Mucosa of descending colon (tissue), 3 donors: ENCODE results near the gene OR51G2. TPM values are rescaled to one million over a fixed set of nuclear protein-coding genes. Genes with fewer than 3 reads are reported as not detected.

ENCODE experiments used
- ATAC-seq: fragments of 200-7000 bp; cut with Tn5 transposase; one replicate; pipeline ENCODE4 v1.9.1; 2020; ENCODE audit warnings: mild to moderate bottlenecking, moderate library complexity
- DNase-seq, 3 donors: peaks; one replicate each; pipeline ENCODE4 v3.0.0-alpha.2; 2020
- H3K36me3 ChIP-seq: fragments of 200-600 bp; one replicate; pipeline ENCODE4 v1.8.0; 2021; ENCODE audit warnings: low read depth, mild to moderate bottlenecking
- H3K4me1 ChIP-seq: fragments of 200-600 bp; one replicate; pipeline ENCODE4 v1.8.0; 2021; ENCODE audit warnings: low read depth, mild to moderate bottlenecking
- H3K4me3 ChIP-seq: fragments of 200-600 bp; one replicate; pipeline ENCODE4 v1.8.0; 2021; ENCODE audit warnings: mild to moderate bottlenecking
- H3K9me3 ChIP-seq: fragments of 200-600 bp; one replicate; pipeline ENCODE4 v1.8.0; 2021; ENCODE audit warnings: mild to moderate bottlenecking
- intact Hi-C, 2 donors: fragments of 100-400 bp; cut with DNase I in 1 of 2; cut with micrococcal nuclease in 1 of 2; formaldehyde crosslinking; loops; one replicate each; pipeline versions ENCODE4 v1.11.0 to v1.11.1; 2022; cut with DNase I, micrococcal nuclease
- total RNA-seq, 3 donors: library from RNA; stranded (reverse); fragmentation: NEBNext Ultra II Directional in 2 of 3; extraction: Animal tissue kit (Norgen Biotek cat#: 25700) in 2 of 3; gene quantifications; one replicate each; pipeline versions ENCODE4 v1.2.1 to v1.2.4, GENCODE V29; 2021 to 2023
- TF ChIP-seq, protein P1 (sequence below): fragments of 200-600 bp; IDR thresholded peaks from one replicate; pipeline ENCODE4 v1.8.0; 2022; ENCODE audit warnings: antibody characterized with exemption, mild to moderate bottlenecking
- donor health status: DM: no; HTN: no; CAD: no; lungs with moderate emphysema.
- donor health status: DM: no; HTN: no; CAD: no.
- donor health status: DM: no; HTN: yes; CAD: no.

Gene OR51G2
- total RNA-seq, 3 donors from 2014 or later = not detected

- ATAC-seq (no peak), DNase-seq (no peak)
- Histone ChIP-seq H3K9me3 (no peaks in the 10 kb centered on the region), H3K4me1 (no peaks in the 10 kb centered on the region), H3K4me3 (no peak overlapping the region), H3K36me3 (no peaks in the 10 kb centered on the region)
- intact Hi-C loops = no loop called here
- TF ChIP-seq, protein P1, sequence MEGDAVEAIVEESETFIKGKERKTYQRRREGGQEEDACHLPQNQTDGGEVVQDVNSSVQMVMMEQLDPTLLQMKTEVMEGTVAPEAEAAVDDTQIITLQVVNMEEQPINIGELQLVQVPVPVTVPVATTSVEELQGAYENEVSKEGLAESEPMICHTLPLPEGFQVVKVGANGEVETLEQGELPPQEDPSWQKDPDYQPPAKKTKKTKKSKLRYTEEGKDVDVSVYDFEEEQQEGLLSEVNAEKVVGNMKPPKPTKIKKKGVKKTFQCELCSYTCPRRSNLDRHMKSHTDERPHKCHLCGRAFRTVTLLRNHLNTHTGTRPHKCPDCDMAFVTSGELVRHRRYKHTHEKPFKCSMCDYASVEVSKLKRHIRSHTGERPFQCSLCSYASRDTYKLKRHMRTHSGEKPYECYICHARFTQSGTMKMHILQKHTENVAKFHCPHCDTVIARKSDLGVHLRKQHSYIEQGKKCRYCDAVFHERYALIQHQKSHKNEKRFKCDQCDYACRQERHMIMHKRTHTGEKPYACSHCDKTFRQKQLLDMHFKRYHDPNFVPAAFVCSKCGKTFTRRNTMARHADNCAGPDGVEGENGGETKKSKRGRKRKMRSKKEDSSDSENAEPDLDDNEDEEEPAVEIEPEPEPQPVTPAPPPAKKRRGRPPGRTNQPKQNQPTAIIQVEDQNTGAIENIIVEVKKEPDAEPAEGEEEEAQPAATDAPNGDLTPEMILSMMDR = no peak
These were observed 17.6 kb upstream of the OR51G2 start for GRCh38 chr11:4936745-4937144.

GRCh38 chr11:4932751-4933150 lies 13.6 kb upstream of the OR51G2 start:
- Histone ChIP-seq H3K4me3 (no peak overlapping the region), H3K36me3 (no peaks in the 10 kb centered on the region), H3K9me3 (no peaks in the 10 kb centered on the region), H3K4me1 (no peaks in the 10 kb centered on the region)
- intact Hi-C loops = no loop called here
- DNase-seq (no peak), ATAC-seq (no peak)
- TF ChIP-seq, protein P1 = no peak

- no peaks in the 10 kb centered on the region for H3K9me3 ChIP-seq
- H3K4me1 ChIP-seq = no peaks in the 10 kb centered on the region
- ATAC-seq (no peak), DNase-seq (no peak)
- intact Hi-C loops = no loop called here
- no peaks in the 10 kb centered on the region for H3K36me3 ChIP-seq
- TF ChIP-seq, protein P1 = no peak
- H3K4me3 ChIP-seq = no peak overlapping the region
These were observed 7.5 kb upstream of the OR51G2 start for GRCh38 chr11:4926608-4927007.

GRCh38 chr11:4924239-4924638 lies 5.1 kb upstream of the OR51G2 start, which contains the start of gene OR51G1:
Gene OR51G1 (minus strand): TSS chr11:4924339. CDS start chr11:4924339, 0 bp downstream.
- no peak for ATAC-seq
- no peaks in the 10 kb centered on the region for H3K4me1 ChIP-seq
- intact Hi-C loops = no loop called here
- no peak within 1 kb of the TSS for H3K4me3 ChIP-seq
- TF ChIP-seq, protein P1 = no peak
- H3K9me3 ChIP-seq = no peaks in the 10 kb centered on the region
- DNase-seq = no peak
- no peaks in the 10 kb centered on the region for H3K36me3 ChIP-seq

DNA sequence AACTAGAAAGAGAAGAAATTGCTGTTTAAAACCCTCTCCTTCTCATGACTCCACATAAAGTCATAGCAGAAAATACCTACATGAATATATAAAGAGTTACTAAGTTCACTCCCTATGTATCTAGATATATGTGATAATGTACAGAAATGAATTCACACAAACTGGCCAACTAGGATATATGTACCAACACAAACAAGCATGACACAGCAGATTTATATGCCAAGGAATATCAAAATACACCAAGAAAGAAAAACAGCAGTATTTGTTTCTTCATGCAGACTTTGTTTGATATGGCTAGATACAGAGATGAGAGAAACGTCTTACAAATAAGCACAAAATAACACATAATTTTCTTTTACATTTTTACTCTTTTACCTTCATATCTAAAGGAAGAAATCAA lies 3.2 kb upstream of the OR51G2 start:
- H3K36me3 ChIP-seq = no peaks in the 10 kb centered on the region
- ATAC-seq (no peak), DNase-seq (no peak)
- no peak overlapping the region for H3K4me3 ChIP-seq
- TF ChIP-seq, protein P1 = no peak
- H3K4me1 ChIP-seq = no peaks in the 10 kb centered on the region
- no peaks in the 10 kb centered on the region for H3K9me3 ChIP-seq
- intact Hi-C loops = no loop called here

- Histone ChIP-seq H3K36me3 (no peaks in the 10 kb centered on the region), H3K9me3 (no peaks in the 10 kb centered on the region), H3K4me1 (no peaks in the 10 kb centered on the region), H3K4me3 (no peak overlapping the region)
- TF ChIP-seq, protein P1 = no peak
- DNase-seq = no peak
- no peak for ATAC-seq
- intact Hi-C loops = no loop called here
These were observed 2.6 kb upstream of the OR51G2 start for GRCh38 chr11:4921796-4922195.
